Nephron progenitor cell (in vitro differentiated cells): ENCODE measurements around the gene C8G.

Experiments
- DNase-seq: peaks from one replicate; pipeline ENCODE4 v3.0.0; 2021
- H3K27ac Mint-ChIP-seq: 2 replicates; pipeline ENCODE4 v1.8.0; 2021; ENCODE audit warnings: mild to moderate bottlenecking, moderate library complexity, mixed read lengths
- H3K27me3 Mint-ChIP-seq: 2 replicates; pipeline ENCODE4 v1.8.0; 2021; ENCODE audit warnings: mild to moderate bottlenecking, low read depth, mixed read lengths; ENCODE audit not compliant: poor library complexity
- H3K36me3 Mint-ChIP-seq: 2 replicates; pipeline ENCODE4 v1.8.0; 2021; ENCODE audit warnings: low read depth, mixed read lengths
- H3K4me1 Mint-ChIP-seq: 2 replicates; pipeline ENCODE4 v1.8.0; 2021; ENCODE audit warnings: mixed read lengths
- H3K4me3 Mint-ChIP-seq: 2 replicates; pipeline ENCODE4 v1.8.0; 2021; ENCODE audit warnings: mild to moderate bottlenecking, moderate library complexity, mixed read lengths
- H3K9me3 Mint-ChIP-seq: 2 replicates; pipeline ENCODE4 v1.8.0; 2021; ENCODE audit warnings: mild to moderate bottlenecking, moderate library complexity, mixed read lengths
- TF ChIP-seq, protein P1 (sequence below): fragments of 200-600 bp; sonication (generic); IDR thresholded peaks from 2 replicates; pipeline ENCODE4 v1.5.0; 2021; ENCODE audit warnings: antibody characterized with exemption

C8G gene

DNA sequence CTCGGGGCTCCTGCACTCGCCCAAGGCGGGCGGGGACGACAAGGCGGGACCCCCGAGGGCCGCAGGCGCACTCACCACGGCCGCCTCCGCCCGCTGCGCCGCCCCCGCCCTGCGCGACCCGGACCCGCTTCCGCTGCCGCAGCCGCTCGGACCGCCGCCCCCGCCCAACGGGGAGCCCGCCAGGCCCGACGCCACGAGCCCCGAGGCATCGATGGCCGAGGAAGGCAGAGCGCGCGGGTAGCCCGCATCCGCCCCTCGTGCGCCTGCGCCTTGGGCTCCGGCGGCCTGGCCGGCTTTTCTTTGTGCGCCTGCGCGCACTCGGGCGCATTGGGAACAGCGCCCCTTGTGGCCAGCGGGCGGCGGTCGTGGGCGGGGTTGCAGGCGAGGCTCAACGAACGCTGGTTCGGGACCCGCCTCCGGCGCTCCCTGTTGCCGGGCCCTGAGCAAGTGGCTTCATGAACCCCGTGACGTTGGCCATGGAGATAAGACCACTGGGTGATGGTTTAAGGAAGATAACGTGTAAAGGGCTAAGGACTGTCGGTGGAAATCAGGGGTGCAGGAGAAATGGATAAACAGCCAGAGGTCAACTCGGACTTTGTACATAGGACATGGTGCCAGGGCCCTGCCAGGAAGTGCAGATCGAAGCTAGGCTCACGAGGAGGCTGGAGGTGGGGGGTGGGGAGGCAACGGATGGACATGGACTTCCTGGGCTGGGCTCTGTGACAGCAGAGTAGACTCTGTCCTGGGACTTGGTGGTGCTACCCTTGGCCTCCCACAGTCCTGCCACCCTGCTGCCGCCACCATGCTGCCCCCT lies at the start of gene C8G, which contains the start of gene FBXW5:
Gene C8G (plus strand): TSS at position 725 of the 814 bp plus-strand sequence. CDS start 78 bp downstream, at position 803.
Gene FBXW5 (minus strand): TSS at position 220 of the 814 bp plus-strand sequence. CDS start 655 bp downstream, outside the sequence.
- peak; percentile 95 for DNase-seq
- Mint-ChIP-seq H3K27me3 (peaks cover 13% of the 10 kb centered on the region), H3K9me3 (no peaks in the 10 kb centered on the region), H3K36me3 (no peaks in the 10 kb centered on the region), H3K4me1 (peaks cover 4% of the 10 kb centered on the region), H3K27ac (peak within 1 kb of the TSS; percentile 86), H3K4me3 (peak within 1 kb of the TSS; percentile 78)
- TF ChIP-seq, protein P1, sequence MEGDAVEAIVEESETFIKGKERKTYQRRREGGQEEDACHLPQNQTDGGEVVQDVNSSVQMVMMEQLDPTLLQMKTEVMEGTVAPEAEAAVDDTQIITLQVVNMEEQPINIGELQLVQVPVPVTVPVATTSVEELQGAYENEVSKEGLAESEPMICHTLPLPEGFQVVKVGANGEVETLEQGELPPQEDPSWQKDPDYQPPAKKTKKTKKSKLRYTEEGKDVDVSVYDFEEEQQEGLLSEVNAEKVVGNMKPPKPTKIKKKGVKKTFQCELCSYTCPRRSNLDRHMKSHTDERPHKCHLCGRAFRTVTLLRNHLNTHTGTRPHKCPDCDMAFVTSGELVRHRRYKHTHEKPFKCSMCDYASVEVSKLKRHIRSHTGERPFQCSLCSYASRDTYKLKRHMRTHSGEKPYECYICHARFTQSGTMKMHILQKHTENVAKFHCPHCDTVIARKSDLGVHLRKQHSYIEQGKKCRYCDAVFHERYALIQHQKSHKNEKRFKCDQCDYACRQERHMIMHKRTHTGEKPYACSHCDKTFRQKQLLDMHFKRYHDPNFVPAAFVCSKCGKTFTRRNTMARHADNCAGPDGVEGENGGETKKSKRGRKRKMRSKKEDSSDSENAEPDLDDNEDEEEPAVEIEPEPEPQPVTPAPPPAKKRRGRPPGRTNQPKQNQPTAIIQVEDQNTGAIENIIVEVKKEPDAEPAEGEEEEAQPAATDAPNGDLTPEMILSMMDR: peak; percentile 93

DNA sequence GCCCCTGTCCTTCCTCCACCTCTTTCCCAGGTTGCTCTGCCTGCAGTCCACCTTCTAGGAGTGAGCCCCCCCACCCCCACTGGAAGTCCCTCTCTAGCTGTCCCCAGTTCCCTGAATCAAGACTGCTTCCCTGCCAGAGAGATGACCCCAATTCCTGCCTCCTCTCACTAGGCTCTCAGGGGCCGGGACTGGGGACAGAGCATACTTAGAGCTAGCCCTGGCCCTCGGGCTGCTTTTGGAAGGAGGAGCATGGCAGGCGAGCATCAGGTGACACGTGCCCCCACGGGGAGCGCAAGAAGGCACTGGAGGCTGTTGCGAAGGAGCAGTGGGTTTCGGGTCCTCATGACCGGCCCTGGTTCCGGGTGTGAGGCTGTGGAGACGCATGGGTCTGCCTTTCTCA lies 49.0 kb upstream of the C8G start:
- Mint-ChIP-seq H3K4me1 (peaks cover 12% of the 10 kb centered on the region), H3K4me3 (no peak overlapping the region), H3K27me3 (no peaks in the 10 kb centered on the region), H3K36me3 (peaks cover 28% of the 10 kb centered on the region), H3K27ac (no peak overlapping the region), H3K9me3 (no peaks in the 10 kb centered on the region)
- TF ChIP-seq, protein P1: no peak
- no peak for DNase-seq

DNA sequence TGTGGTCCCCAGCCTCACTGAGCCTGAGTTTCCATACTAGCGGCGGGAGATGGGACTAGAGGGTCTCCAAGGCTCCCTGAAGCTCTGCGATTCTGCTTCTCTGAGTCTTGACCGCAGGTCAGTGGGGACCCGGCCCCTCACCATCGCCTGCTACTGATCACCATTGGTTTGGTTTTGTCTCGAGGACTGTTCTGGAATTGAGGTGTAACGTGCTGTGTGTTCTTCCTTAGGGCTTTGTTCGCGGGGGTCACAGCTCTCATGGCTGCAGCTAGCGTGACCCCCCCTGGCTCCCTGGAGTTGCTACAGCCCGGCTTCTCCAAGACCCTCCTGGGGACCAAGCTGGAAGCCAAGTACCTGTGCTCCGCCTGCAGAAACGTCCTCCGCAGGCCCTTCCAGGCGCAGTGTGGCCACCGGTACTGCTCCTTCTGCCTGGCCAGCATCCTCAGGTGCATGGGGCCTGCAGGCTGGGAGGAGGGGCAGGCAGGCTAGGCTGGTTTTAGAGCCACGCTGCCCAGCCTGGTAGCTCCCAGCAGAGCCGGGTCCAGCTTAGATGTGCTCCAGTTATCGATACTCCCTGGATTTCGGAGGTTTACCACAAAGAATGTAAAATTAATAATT lies 46.5 kb upstream of the C8G start:
- Mint-ChIP-seq H3K27ac (peak overlapping the region; percentile 51), H3K4me1 (peaks cover 12% of the 10 kb centered on the region), H3K27me3 (peaks cover 3% of the 10 kb centered on the region), H3K9me3 (no peaks in the 10 kb centered on the region), H3K36me3 (peaks cover 42% of the 10 kb centered on the region), H3K4me3 (no peak overlapping the region)
- no peak for DNase-seq
- TF ChIP-seq, protein P1: no peak

DNA sequence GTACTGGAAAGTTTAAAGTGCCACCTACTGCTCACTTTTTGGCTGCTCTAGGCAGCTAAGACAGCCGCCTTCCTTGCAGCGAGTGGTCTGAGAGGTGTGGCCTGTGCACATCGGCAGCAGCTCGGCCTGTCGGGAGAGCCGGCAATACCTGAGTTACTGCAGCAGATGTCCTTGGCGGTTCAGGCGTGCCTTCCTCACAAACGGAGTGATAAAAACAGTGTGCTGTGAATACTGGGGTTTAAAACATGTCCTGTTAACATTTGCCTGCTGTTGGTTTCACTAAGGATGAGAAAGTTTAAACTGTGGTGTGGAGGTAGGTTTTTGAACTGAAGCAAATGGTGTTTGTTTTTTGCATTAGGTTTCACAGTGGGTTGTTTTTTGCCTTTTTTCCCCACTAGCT lies 45.8 kb upstream of the C8G start:
- H3K4me3 Mint-ChIP-seq: no peak overlapping the region
- H3K36me3 Mint-ChIP-seq: peaks cover 42% of the 10 kb centered on the region
- no peak overlapping the region for H3K27ac Mint-ChIP-seq

DNA sequence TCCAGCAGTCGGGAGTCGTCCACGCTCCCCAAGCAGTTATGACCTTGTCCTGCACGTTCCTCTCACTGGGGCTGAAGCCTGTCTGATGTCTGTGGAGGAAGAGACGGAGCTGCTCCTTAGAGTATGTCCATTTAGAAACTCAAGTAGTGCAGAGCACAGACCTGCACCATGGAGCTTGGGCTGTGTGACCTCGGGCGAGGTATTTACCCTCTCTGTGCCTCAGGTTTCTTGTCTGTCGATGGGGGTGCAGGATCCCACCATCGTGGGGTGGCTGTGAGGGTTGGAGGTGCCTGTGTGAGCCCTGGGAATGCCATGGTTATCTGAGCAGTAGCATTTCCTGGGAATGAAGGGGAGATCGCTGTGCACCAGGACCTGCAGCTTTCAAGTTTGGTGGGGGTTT lies 44.5 kb upstream of the C8G start:
- Mint-ChIP-seq H3K4me1 (peaks cover 12% of the 10 kb centered on the region), H3K4me3 (no peak overlapping the region), H3K36me3 (peaks cover 36% of the 10 kb centered on the region), H3K27ac (no peak overlapping the region), H3K27me3 (peaks cover 3% of the 10 kb centered on the region), H3K9me3 (no peaks in the 10 kb centered on the region)
- TF ChIP-seq, protein P1: no peak
- no peak for DNase-seq

More for the DNA sequence above, 45.8 kb upstream of the C8G start:
- no peak for DNase-seq
- H3K4me1 Mint-ChIP-seq: peaks cover 12% of the 10 kb centered on the region
- H3K9me3 Mint-ChIP-seq: no peaks in the 10 kb centered on the region
- TF ChIP-seq, protein P1: no peak
- H3K27me3 Mint-ChIP-seq: peaks cover 3% of the 10 kb centered on the region
